Motor neuron (in vitro differentiated cells): ENCODE measurements around the gene MALRD1. TPM values are rescaled to one million over a fixed set of nuclear protein-coding genes. Genes with fewer than 3 reads are reported as not detected.

Experiments
- ATAC-seq, 8 experiments: fragments of 200-7000 bp; cut with Tn5 transposase; replicated peaks in 6 of 8; 2 replicates each; pipeline ENCODE4 v1.8.0; 2021; ENCODE audit warnings: mild to moderate bottlenecking in 8 of 8, moderate library complexity in 8 of 8
- H3K27ac ChIP-seq, 2 donors: fragments of 250-450 bp; sonication (Bioruptor Pico); 2 replicates each; pipeline ENCODE4 v1.9.0; 2021; ENCODE audit warnings: antibody characterized with exemption in 2 of 2, mild to moderate bottlenecking in 2 of 2, moderate library complexity in 1 of 2
- H3K4me1 ChIP-seq, 2 donors: fragments of 250-450 bp; sonication (Bioruptor Pico); replicated peaks in 1 of 2; 2 replicates each; pipeline ENCODE4 v1.6.1; 2021; ENCODE audit warnings: antibody characterized with exemption in 2 of 2, mild to moderate bottlenecking in 2 of 2, moderate library complexity in 1 of 2
- H3K4me3 ChIP-seq, 5 donors: fragments of 250-450 bp; sonication (Bioruptor Pico); 2 replicates each; pipeline ENCODE4 v1.9.0; 2021; ENCODE audit warnings: antibody characterized with exemption in 5 of 5, mild to moderate bottlenecking in 5 of 5, moderate library complexity in 4 of 5
- WGBS, 10 experiments: fragments of 450-650 bp; shearing (Covaris generic); methylation state at CpG; one replicate each; pipeline ENCODE4 v1.0.0; 2022; 5-methylcytosine and 5-hydroxymethylcytosine counted together
- in situ Hi-C, 9 experiments: fragments of 400-800 bp; cut with MboI; loops; one replicate each; pipeline ENCODE4 v1.15.0; 2021; ENCODE audit warnings: low sequenced_read_pairs in 9 of 9, low pct_unique_long_range_greater_than_20kb in 2 of 9; ENCODE audit not compliant: unreplicated experiment in 9 of 9
- total RNA-seq, 8 experiments: library from RNA; unstranded; fragments of 300-600 nt; gene quantifications; 2 replicates each; pipeline versions ENCODE4 v1.2.3 to v1.2.4, GENCODE V29; 2022

Gene MALRD1
- total RNA-seq, 8 experiments from 2014 or later: 0.04 to 2.4 (median 0.26) TPM

DNA sequence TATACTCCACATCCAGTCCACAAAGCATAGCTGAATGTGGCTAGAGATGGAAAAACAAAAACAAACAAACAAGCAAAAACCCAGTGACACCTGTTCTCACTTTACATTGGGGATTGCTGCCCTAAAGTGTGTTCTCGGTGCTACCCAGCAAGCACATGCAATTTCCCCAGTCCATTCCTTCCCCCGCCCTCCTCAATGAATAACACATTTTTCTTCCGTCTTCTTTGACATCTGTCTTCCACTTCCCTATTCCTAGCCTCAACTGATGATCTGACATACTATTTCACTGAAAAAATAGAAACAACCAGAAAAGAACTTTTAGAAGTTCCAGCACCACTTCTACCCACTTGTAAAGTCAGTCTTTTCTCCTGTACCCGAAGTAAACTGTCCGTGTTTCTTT is 147.1 kb downstream of the MALRD1 start:
- in situ Hi-C loops: no loop called here
- 0 to 100% (median 93%) methylated on average over 1 to 5 of the region's 5 CpGs for WGBS, 10 experiments
- Histone ChIP-seq H3K4me1 (no peaks in the 10 kb centered on the region), H3K27ac (no peak overlapping the region), H3K4me3 (no peak overlapping the region)
- ATAC-seq: no peak

DNA sequence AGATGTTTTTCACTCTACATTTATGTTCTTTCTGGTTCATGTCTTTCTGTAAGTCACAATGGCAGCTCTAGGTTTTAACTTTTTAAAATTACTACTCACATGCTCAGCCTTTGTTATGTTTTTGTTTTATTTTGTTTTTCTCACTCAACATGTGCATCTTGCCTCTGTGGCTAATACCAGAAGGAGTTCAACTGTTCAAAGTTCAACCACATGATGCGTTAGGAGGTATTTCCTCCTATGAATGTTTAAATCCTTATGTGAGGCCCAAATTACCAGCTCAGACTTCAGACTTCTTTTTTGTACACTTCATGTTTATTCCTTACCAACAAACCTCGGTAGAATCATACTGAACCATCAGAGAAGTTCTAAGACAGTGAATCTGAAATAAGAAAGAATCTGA is 151.6 kb downstream of the MALRD1 start:
- Histone ChIP-seq H3K27ac (no peak overlapping the region), H3K4me1 (no peaks in the 10 kb centered on the region), H3K4me3 (no peak overlapping the region)
- in situ Hi-C loops: no loop called here
- ATAC-seq: no peak
- 19 to 100% (median 54%) methylated on average over 2 of the region's 2 CpGs; no CpG with 5 or more reads in 2 of the 10 experiments for WGBS, 10 experiments

DNA sequence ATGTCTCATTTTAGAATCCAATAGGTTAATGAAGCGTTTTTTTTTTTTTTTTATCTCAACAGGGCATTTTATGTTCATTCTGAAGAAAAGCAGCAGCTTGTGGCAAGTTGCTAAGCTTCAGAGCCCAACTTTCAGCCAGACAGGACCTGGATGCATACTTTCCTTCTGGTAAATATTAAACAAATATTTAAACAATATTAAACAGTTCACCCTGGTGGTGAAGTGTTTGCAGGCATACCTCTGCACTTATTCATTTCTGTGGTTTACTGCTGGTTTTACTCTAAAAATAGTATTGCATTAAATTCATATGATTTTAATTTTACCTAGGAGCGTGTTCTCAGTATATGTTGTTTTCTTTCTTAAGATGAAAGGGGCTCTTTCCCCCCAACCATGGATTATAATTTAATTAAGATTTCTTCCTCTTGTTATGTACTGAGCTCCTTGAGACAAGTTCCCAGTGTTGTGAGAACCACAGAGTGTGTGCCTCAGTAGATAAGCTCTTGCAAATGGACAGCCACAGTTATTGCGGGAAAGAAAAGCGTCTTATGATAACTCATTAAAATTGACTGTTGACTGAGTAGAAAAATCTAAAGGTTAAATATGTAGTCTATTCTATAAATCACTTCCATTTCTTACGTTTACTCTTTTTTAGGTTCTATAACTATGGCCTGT is 155.8 kb downstream of the MALRD1 start:
- H3K27ac ChIP-seq: no peak overlapping the region
- no peak for ATAC-seq
- H3K4me1 ChIP-seq: no peaks in the 10 kb centered on the region
- in situ Hi-C loops: no loop called here
- no peak overlapping the region for H3K4me3 ChIP-seq
- WGBS, 10 experiments: 13 to 96% (median 83%) methylated on average over 2 to 5 of the region's 5 CpGs

GRCh38 chr10:19209319-19209718 is 160.7 kb downstream of the MALRD1 start:
- no peak overlapping the region for H3K27ac ChIP-seq
- in situ Hi-C loops: no loop called here
- H3K4me3 ChIP-seq: no peak overlapping the region
- no peak for ATAC-seq
- 0 to 100% (median 80%) methylated on average over 1 to 3 of the region's 3 CpGs; no CpG with 5 or more reads in 3 of the 10 experiments for WGBS, 10 experiments
- no peaks in the 10 kb centered on the region for H3K4me1 ChIP-seq

- no peaks in the 10 kb centered on the region for H3K4me1 ChIP-seq
- H3K4me3 ChIP-seq: no peak overlapping the region
- ATAC-seq: no peak
- 0 to 81% (median 55%) methylated on average over 1 to 5 of the region's 5 CpGs for WGBS, 10 experiments
- H3K27ac ChIP-seq: no peak overlapping the region
- in situ Hi-C loops: no loop called here
These were observed 164.0 kb downstream of the MALRD1 start for GRCh38 chr10:19212590-19212989.

GRCh38 chr10:19221216-19221615 is 172.6 kb downstream of the MALRD1 start:
- Histone ChIP-seq H3K4me3 (no peak overlapping the region), H3K4me1 (no peaks in the 10 kb centered on the region), H3K27ac (no peak overlapping the region)
- 15 to 100% (median 84%) methylated on average over 1 to 3 of the region's 3 CpGs for WGBS, 10 experiments
- ATAC-seq: no peak
- in situ Hi-C loops: no loop called here

- WGBS, 10 experiments: 0 to 100% (median 62%) methylated on average over 2 of the region's 2 CpGs; no CpG with 5 or more reads in 2 of the 10 experiments
- no peak overlapping the region for H3K27ac ChIP-seq
- no peak overlapping the region for H3K4me3 ChIP-seq
- no peak for ATAC-seq
- H3K4me1 ChIP-seq: no peaks in the 10 kb centered on the region
- in situ Hi-C loops: no loop called here
These were observed 177.4 kb downstream of the MALRD1 start for GRCh38 chr10:19226025-19226424.

GRCh38 chr10:19231034-19231433 is 182.4 kb downstream of the MALRD1 start:
- 0 to 100% (median 42%) methylated on average over 1 of the region's 1 CpG; no CpG with 5 or more reads in 4 of the 10 experiments for WGBS, 10 experiments
- no peak for ATAC-seq
- no peak overlapping the region for H3K4me3 ChIP-seq
- no peaks in the 10 kb centered on the region for H3K4me1 ChIP-seq
- H3K27ac ChIP-seq: no peak overlapping the region
- in situ Hi-C loops: no loop called here

GRCh38 chr10:19245889-19246752 is 197.5 kb downstream of the MALRD1 start:
- in situ Hi-C loops: no loop called here
- 0 to 100% (median 88%) methylated on average over 1 to 2 of the region's 2 CpGs; no CpG with 5 or more reads in 1 of the 10 experiments for WGBS, 10 experiments
- Histone ChIP-seq H3K4me1 (no peaks in the 10 kb centered on the region), H3K27ac (no peak overlapping the region), H3K4me3 (no peak overlapping the region)
- no peak for ATAC-seq

- no peaks in the 10 kb centered on the region for H3K4me1 ChIP-seq
- no peak overlapping the region for H3K4me3 ChIP-seq
- no peak overlapping the region for H3K27ac ChIP-seq
- in situ Hi-C loops: no loop called here
- ATAC-seq: no peak
- 3 to 96% (median 81%) methylated on average over 2 to 3 of the region's 3 CpGs; no CpG with 5 or more reads in 2 of the 10 experiments for WGBS, 10 experiments
These were observed 199.2 kb downstream of the MALRD1 start for GRCh38 chr10:19247843-19248242.

DNA sequence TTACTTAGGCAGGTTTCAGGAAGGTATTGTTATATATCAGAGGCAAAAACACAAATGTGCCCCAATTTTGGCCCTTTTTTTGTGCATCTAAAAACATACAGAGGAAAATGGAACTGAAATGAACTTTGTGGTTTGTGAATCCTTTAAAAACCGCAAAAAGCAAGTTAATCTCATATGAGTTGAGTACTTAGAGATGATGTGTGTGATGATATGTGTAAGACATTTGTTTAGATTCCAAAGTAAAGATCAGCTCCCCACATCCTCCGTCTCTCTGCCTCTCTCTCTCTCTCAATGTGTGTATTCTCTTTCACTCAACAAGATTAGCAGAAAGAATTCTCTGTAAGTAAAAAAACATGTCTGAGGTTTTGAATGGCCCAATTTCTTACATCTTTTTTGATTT is 201.9 kb downstream of the MALRD1 start:
- 0 to 90% (median 75%) methylated on average over 1 to 2 of the region's 2 CpGs; no CpG with 5 or more reads in 1 of the 10 experiments for WGBS, 10 experiments
- Histone ChIP-seq H3K4me1 (no peaks in the 10 kb centered on the region), H3K4me3 (no peak overlapping the region), H3K27ac (no peak overlapping the region)
- in situ Hi-C loops: no loop called here
- ATAC-seq: no peak

GRCh38 chr10:19252531-19252930 is 203.9 kb downstream of the MALRD1 start:
- in situ Hi-C loops: no loop called here
- Histone ChIP-seq H3K4me3 (no peak overlapping the region), H3K27ac (no peak overlapping the region), H3K4me1 (no peaks in the 10 kb centered on the region)
- ATAC-seq: no peak

GRCh38 chr10:19256331-19256730 is 207.7 kb downstream of the MALRD1 start:
- Histone ChIP-seq H3K4me1 (no peaks in the 10 kb centered on the region), H3K4me3 (no peak overlapping the region), H3K27ac (no peak overlapping the region)
- WGBS, 10 experiments: 17 to 100% (median 86%) methylated on average over 1 of the region's 1 CpG; no CpG with 5 or more reads in 2 of the 10 experiments
- in situ Hi-C loops: no loop called here
- no peak for ATAC-seq
